ENCODE measurements around the gene ASCL5.

Gene ASCL5

DNA sequence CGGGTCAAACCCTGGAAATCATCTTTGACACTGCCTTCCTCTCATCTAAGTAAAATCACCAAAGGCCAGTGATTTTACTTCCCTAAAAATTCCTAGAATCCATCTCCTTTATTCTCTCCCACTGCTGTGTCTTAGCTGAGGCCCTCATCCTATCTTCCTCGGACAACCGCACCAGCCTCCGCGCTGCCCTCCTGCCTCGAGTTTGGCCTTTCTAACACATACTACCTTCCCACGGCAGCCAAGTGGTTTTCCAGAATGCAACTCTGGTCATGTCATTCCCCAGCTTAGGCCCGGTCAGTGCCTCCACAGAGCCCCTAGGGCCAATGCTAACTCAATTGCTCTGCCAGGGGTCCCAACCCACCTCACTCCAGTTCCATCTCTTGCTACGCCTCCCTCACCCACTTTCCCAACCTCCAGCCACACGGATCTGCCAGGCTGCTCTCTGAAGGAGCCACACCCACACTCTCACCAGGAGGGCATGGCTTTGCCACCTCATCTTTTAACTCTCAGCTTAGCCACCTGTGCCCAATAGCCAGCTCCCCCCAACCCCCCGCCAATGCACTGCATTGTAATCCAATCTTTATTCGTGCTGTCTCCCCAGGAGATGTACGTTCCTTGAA is 20.5 kb upstream of the ASCL5 start:
- Histone ChIP-seq H3K27me3 (ENCODE audit: insufficient read depth, insufficient read length) (no peaks in the 10 kb centered on the region), H3K4me1 (ENCODE audit: insufficient read depth, insufficient read length) (peaks cover 3% of the 10 kb centered on the region), H3K9me3 (ENCODE audit: insufficient read depth, low read length) (no peaks in the 10 kb centered on the region), H3K9ac (ENCODE audit: insufficient read length, low read depth) (no peak overlapping the region), H3K4me3 (ENCODE audit: insufficient read length, low read depth) (no peak overlapping the region), H3K36me3 (ENCODE audit: insufficient read depth, insufficient read length, low read length) (peaks cover 100% of the 10 kb centered on the region)
- no peak for TF ChIP-seq SUZ12 (IDR thresholded peaks at IDR 0.05; ENCODE audit: extremely low read depth, insufficient read depth, insufficient read length)
- no peak for DNase-seq (ENCODE audit: low read depth, low spot score)

DNA sequence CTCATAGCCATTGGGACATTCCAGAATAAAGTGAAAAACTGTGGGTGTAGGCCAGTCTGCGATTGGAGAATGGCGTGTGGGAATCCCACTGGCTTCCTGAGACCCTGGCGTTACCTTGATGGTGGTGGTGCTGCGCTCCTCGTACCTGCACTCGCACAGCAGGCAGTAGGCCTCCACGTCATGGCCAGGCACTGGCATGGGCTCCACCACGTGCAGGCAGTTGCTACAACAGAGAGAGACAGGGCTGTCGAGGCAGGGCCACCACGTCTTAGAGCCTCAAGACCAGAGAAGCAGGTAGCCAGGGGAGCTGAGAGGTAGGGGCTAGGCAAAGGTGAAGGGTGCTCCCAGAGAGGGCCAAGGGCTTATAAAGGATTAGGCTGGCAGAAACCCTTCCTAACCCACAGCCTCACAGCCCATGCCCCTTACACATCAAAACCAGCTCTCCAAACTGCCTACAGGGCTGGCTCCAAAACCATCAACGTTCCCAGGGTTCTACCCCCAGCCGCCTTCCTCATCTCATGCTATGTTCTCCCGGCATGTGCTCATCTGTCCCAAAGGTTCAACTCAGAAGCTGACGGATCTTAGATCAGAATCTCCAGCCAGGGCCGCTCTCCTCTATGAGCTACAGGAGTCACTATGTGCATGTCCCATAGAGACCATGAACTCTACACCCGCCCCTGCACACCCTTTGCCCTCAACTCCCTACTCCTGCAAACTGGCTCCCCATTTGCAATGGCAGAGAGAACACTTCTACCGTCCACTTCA is 19.8 kb upstream of the ASCL5 start:
- H3K9ac ChIP-seq (ENCODE audit: insufficient read length, low read depth): no peak overlapping the region
- H3K36me3 ChIP-seq (ENCODE audit: insufficient read depth, insufficient read length, low read length): peaks cover 100% of the 10 kb centered on the region
- TF ChIP-seq SUZ12 (IDR thresholded peaks at IDR 0.05; ENCODE audit: extremely low read depth, insufficient read depth, insufficient read length) (no peak), ZNF274 (IDR thresholded peaks at IDR 0.05; ENCODE audit: low read depth, low read length) (no peak), YY1 (IDR thresholded peaks at IDR 0.05; ENCODE audit: insufficient read depth, insufficient read length) (no peak)
- peaks cover 3% of the 10 kb centered on the region for H3K4me1 ChIP-seq (ENCODE audit: insufficient read depth, insufficient read length)
- H3K27me3 ChIP-seq (ENCODE audit: insufficient read depth, insufficient read length): no peaks in the 10 kb centered on the region
- H3K9me3 ChIP-seq (ENCODE audit: insufficient read depth, low read length): no peaks in the 10 kb centered on the region
- no peak for DNase-seq (ENCODE audit: low read depth, low spot score)
- no peak overlapping the region for H3K4me3 ChIP-seq (ENCODE audit: insufficient read length, low read depth)

- TF ChIP-seq YY1 (IDR thresholded peaks at IDR 0.05; ENCODE audit: insufficient read depth, insufficient read length) (no peak), SUZ12 (IDR thresholded peaks at IDR 0.05; ENCODE audit: extremely low read depth, insufficient read depth, insufficient read length) (no peak), ZNF274 (IDR thresholded peaks at IDR 0.05; ENCODE audit: low read depth, low read length) (no peak)
- H3K36me3 ChIP-seq (ENCODE audit: insufficient read depth, insufficient read length, low read length): peaks cover 100% of the 10 kb centered on the region
- H3K4me1 ChIP-seq (ENCODE audit: insufficient read depth, insufficient read length): peaks cover 3% of the 10 kb centered on the region
- no peak for DNase-seq (ENCODE audit: low read depth, low spot score)
- no peaks in the 10 kb centered on the region for H3K27me3 ChIP-seq (ENCODE audit: insufficient read depth, insufficient read length)
- H3K4me3 ChIP-seq (ENCODE audit: insufficient read length, low read depth): no peak overlapping the region
- no peaks in the 10 kb centered on the region for H3K9me3 ChIP-seq (ENCODE audit: insufficient read depth, low read length)
- H3K9ac ChIP-seq (ENCODE audit: insufficient read length, low read depth): no peak overlapping the region
Measured at GRCh38 chr1:201145816-201146215, 18.8 kb upstream of the ASCL5 start.

- Histone ChIP-seq H3K9me3 (ENCODE audit: insufficient read depth, low read length) (no peaks in the 10 kb centered on the region), H3K36me3 (ENCODE audit: insufficient read depth, insufficient read length, low read length) (peaks cover 100% of the 10 kb centered on the region), H3K4me3 (ENCODE audit: insufficient read length, low read depth) (no peak overlapping the region), H3K27me3 (ENCODE audit: insufficient read depth, insufficient read length) (no peaks in the 10 kb centered on the region), H3K9ac (ENCODE audit: insufficient read length, low read depth) (no peak overlapping the region), H3K4me1 (ENCODE audit: insufficient read depth, insufficient read length) (peaks cover 3% of the 10 kb centered on the region)
- no peak for TF ChIP-seq YY1 (IDR thresholded peaks at IDR 0.05; ENCODE audit: insufficient read depth, insufficient read length)
- TF ChIP-seq SUZ12 (IDR thresholded peaks at IDR 0.05; ENCODE audit: extremely low read depth, insufficient read depth, insufficient read length): no peak
- TF ChIP-seq ZNF274 (IDR thresholded peaks at IDR 0.05; ENCODE audit: low read depth, low read length): no peak
- DNase-seq (ENCODE audit: low read depth, low spot score): no peak
Measured at GRCh38 chr1:201145132-201145531, 18.1 kb upstream of the ASCL5 start.

- Histone ChIP-seq H3K4me1 (ENCODE audit: insufficient read depth, insufficient read length) (peaks cover 3% of the 10 kb centered on the region), H3K9me3 (ENCODE audit: insufficient read depth, low read length) (no peaks in the 10 kb centered on the region), H3K9ac (ENCODE audit: insufficient read length, low read depth) (no peak overlapping the region), H3K36me3 (ENCODE audit: insufficient read depth, insufficient read length, low read length) (peaks cover 100% of the 10 kb centered on the region), H3K27me3 (ENCODE audit: insufficient read depth, insufficient read length) (no peaks in the 10 kb centered on the region), H3K4me3 (ENCODE audit: insufficient read length, low read depth) (no peak overlapping the region)
- DNase-seq (ENCODE audit: low read depth, low spot score): no peak
- TF ChIP-seq YY1 (IDR thresholded peaks at IDR 0.05; ENCODE audit: insufficient read depth, insufficient read length) (no peak), SUZ12 (IDR thresholded peaks at IDR 0.05; ENCODE audit: extremely low read depth, insufficient read depth, insufficient read length) (no peak), ZNF274 (IDR thresholded peaks at IDR 0.05; ENCODE audit: low read depth, low read length) (no peak)
Measured at GRCh38 chr1:201144701-201145100, 17.7 kb upstream of the ASCL5 start.

- Histone ChIP-seq H3K27me3 (ENCODE audit: insufficient read depth, insufficient read length) (no peaks in the 10 kb centered on the region), H3K9ac (ENCODE audit: insufficient read length, low read depth) (no peak overlapping the region), H3K36me3 (ENCODE audit: insufficient read depth, insufficient read length, low read length) (peaks cover 100% of the 10 kb centered on the region), H3K9me3 (ENCODE audit: insufficient read depth, low read length) (no peaks in the 10 kb centered on the region), H3K4me3 (ENCODE audit: insufficient read length, low read depth) (no peak overlapping the region), H3K4me1 (ENCODE audit: insufficient read depth, insufficient read length) (no peaks in the 10 kb centered on the region)
- DNase-seq (ENCODE audit: low read depth, low spot score): no peak
- no peak for TF ChIP-seq YY1 (IDR thresholded peaks at IDR 0.05; ENCODE audit: insufficient read depth, insufficient read length)
- TF ChIP-seq ZNF274 (IDR thresholded peaks at IDR 0.05; ENCODE audit: low read depth, low read length): no peak
- TF ChIP-seq SUZ12 (IDR thresholded peaks at IDR 0.05; ENCODE audit: extremely low read depth, insufficient read depth, insufficient read length): no peak
Measured at GRCh38 chr1:201143726-201144635, 17.0 kb upstream of the ASCL5 start.
